Liver (tissue), 9 donors: ENCODE measurements around the gene HIGD1A. TPM values are rescaled to one million over a fixed set of nuclear protein-coding genes. Genes with fewer than 3 reads are reported as not detected.

ENCODE experiments used
- DNase-seq: peaks from one replicate; pipeline ENCODE4 v3.0.0-alpha.2; 2017; ENCODE audit warnings: low spot score
- H3K27ac ChIP-seq, 2 donors: one replicate each; pipeline ENCODE4 v1.7.0; 2013; ENCODE audit warnings: inconsistent platforms in 2 of 2, low read length in 2 of 2, control low read depth in 1 of 2, low read depth in 1 of 2, mild to moderate bottlenecking in 1 of 2
- H3K27me3 ChIP-seq, 4 donors: one replicate each; pipeline versions ENCODE4 v1.6.1 to v1.7.0; 2013; ENCODE audit warnings: low read length in 3 of 4, inconsistent platforms in 1 of 4, mild to moderate bottlenecking in 1 of 4, moderate library complexity in 1 of 4; ENCODE audit not compliant: control insufficient read depth in 4 of 4, insufficient read depth in 4 of 4
- H3K36me3 ChIP-seq, 4 donors: one replicate each; pipeline versions ENCODE4 v1.6.1 to v1.7.0; 2013; ENCODE audit warnings: low read length in 3 of 4, mild to moderate bottlenecking in 3 of 4, low read depth in 1 of 4, moderate library complexity in 1 of 4; ENCODE audit not compliant: control insufficient read depth in 4 of 4, insufficient read depth in 3 of 4
- H3K4me1 ChIP-seq, 4 donors: one replicate each; pipeline versions ENCODE4 v1.6.1 to v1.7.0; 2013; ENCODE audit warnings: low read length in 3 of 4, mild to moderate bottlenecking in 3 of 4, moderate library complexity in 1 of 4; ENCODE audit not compliant: control insufficient read depth in 4 of 4, insufficient read depth in 4 of 4
- H3K4me3 ChIP-seq, 3 donors: one replicate each; pipeline versions ENCODE4 v1.6.1 to v1.7.0; 2013; ENCODE audit warnings: low read length in 3 of 3, control low read depth in 1 of 3, low read depth in 1 of 3, mild to moderate bottlenecking in 1 of 3
- H3K9ac ChIP-seq, 2 donors: one replicate each; pipeline ENCODE4 v1.7.0; 2013; ENCODE audit warnings: low read length in 2 of 2, mild to moderate bottlenecking in 2 of 2, moderate library complexity in 2 of 2, control low read depth in 1 of 2, low read depth in 1 of 2
- H3K9me3 ChIP-seq, 4 donors: one replicate each; pipeline versions ENCODE4 v1.6.1 to v1.7.0; 2013; ENCODE audit warnings: low read length in 3 of 4; ENCODE audit not compliant: control insufficient read depth in 4 of 4
- ATF3 ChIP-seq: IDR thresholded peaks from 2 replicates; pipeline ENCODE4 v1.6.1; 2016; ENCODE audit warnings: antibody characterized with exemption
- CTCF ChIP-seq: fragments of 150-350 bp; IDR thresholded peaks from 2 replicates; pipeline ENCODE4 v1.5.1; 2017; ENCODE audit warnings: improper control_type of control experiment, low read depth, low read length; ENCODE audit not compliant: missing input control
- EGR1 ChIP-seq, 2 donors: IDR thresholded peaks; 2 replicates each; pipeline ENCODE4 v1.6.1; 2016 to 2018; ENCODE audit warnings: antibody characterized with exemption in 2 of 2, low read depth in 2 of 2
- FOXA1 ChIP-seq: IDR thresholded peaks from 2 replicates; pipeline ENCODE4 v1.6.1; 2016; ENCODE audit warnings: antibody characterized with exemption
- FOXA2 ChIP-seq: IDR thresholded peaks from 2 replicates; pipeline ENCODE4 v1.6.1; 2016; ENCODE audit warnings: antibody characterized with exemption
- GABPA ChIP-seq, 2 donors: IDR thresholded peaks in 1 of 2; conservative IDR thresholded peaks in 1 of 2; 2 replicates each; pipeline ENCODE4 v1.6.1; 2016; ENCODE audit warnings: antibody characterized with exemption in 2 of 2, mild to moderate bottlenecking in 1 of 2, moderate library complexity in 1 of 2
- HNF4A ChIP-seq, 2 donors: conservative IDR thresholded peaks; 2 replicates each; pipeline ENCODE4 v1.6.1; 2016; ENCODE audit warnings: antibody characterized with exemption in 2 of 2, mild to moderate bottlenecking in 2 of 2
- HNF4G ChIP-seq: IDR thresholded peaks from 2 replicates; pipeline ENCODE4 v1.6.1; 2016; ENCODE audit warnings: antibody characterized with exemption
- JUND ChIP-seq, 2 donors: IDR thresholded peaks; 2 replicates each; pipeline ENCODE4 v1.6.1; 2016; ENCODE audit warnings: antibody characterized with exemption in 2 of 2
- MAX ChIP-seq: IDR thresholded peaks from 2 replicates; pipeline ENCODE4 v1.6.1; 2016; ENCODE audit warnings: antibody characterized with exemption
- NR2F2 ChIP-seq: IDR thresholded peaks from 2 replicates; pipeline ENCODE4 v1.6.1; 2016; ENCODE audit warnings: antibody characterized with exemption
- RAD21 ChIP-seq, 2 donors: IDR thresholded peaks; 2 replicates each; pipeline ENCODE4 v1.6.1; 2016; ENCODE audit warnings: antibody characterized with exemption in 2 of 2, mild to moderate bottlenecking in 2 of 2
- REST ChIP-seq: IDR thresholded peaks from 2 replicates; pipeline ENCODE4 v1.6.1; 2016; ENCODE audit warnings: antibody characterized with exemption, mild to moderate bottlenecking
- RXRA ChIP-seq, 2 donors: IDR thresholded peaks; 2 replicates each; pipeline ENCODE4 v1.6.1; 2017 to 2018; ENCODE audit warnings: antibody characterized with exemption in 2 of 2, mild to moderate bottlenecking in 1 of 2
- SP1 ChIP-seq: IDR thresholded peaks from 2 replicates; pipeline ENCODE4 v1.6.1; 2018; ENCODE audit warnings: antibody characterized with exemption, mild to moderate bottlenecking
- TAF1 ChIP-seq: conservative IDR thresholded peaks from 2 replicates; pipeline ENCODE4 v1.6.1; 2016; ENCODE audit warnings: antibody characterized with exemption, mild to moderate bottlenecking
- YY1 ChIP-seq: IDR thresholded peaks from 2 replicates; pipeline ENCODE4 v1.6.1; 2016; ENCODE audit warnings: antibody characterized with exemption, mild to moderate bottlenecking
- ZBTB33 ChIP-seq: IDR thresholded peaks from 2 replicates; pipeline ENCODE4 v1.6.1; 2016; ENCODE audit warnings: antibody characterized with exemption
- WGBS: extraction: QIAGEN DNeasy Blood & Tissue Kit; methylation state at CpG from one replicate; pipeline ENCODE4 v1.1.7; 2013; 5-methylcytosine and 5-hydroxymethylcytosine counted together
- polyA plus RNA-seq, 2 donors: library from polyadenylated mRNA; stranded (reverse) in 1 of 2; unstranded in 1 of 2; fragments of 200-250 nt in 1 of 2; fragments of >200 nt in 1 of 2; fragmentation: Nextera tagmentation in 1 of 2; extraction: Ambion mirVana in 1 of 2; gene quantifications; one replicate each; pipeline versions ENCODE4 v1.2.1 to v1.2.3, GENCODE V29; 2013 to 2015
- total RNA-seq, 2 donors: library from RNA; depleted of rRNA; stranded (reverse); fragments of >200 nt; gene quantifications; one replicate each; pipeline ENCODE4 v1.2.3, GENCODE V29; 2014
- donor health status: healthy.
- donor health status: healthy.
- donor health status: healthy.
- donor health status: healthy.
- donor health status: healthy.

The HIGD1A gene
- total and polyA plus RNA-seq, 4 donors = 117 to 256 (median 245) TPM

- no peak for TF ChIP-seq REST
- no peak for TF ChIP-seq GABPA (IDR thresholded peaks at IDR 0.05 in 1 of 2, conservative IDR thresholded peaks at IDR 0.05 in 1 of 2)
- TF ChIP-seq MAX = peak; percentile 39
- no peak for TF ChIP-seq ATF3
- TF ChIP-seq FOXA1 = no peak
- no peak for TF ChIP-seq EGR1 (IDR thresholded peaks at IDR 0.05; ENCODE audit: low read depth in 2 of 2)
- peak; percentile 65 for TF ChIP-seq SP1
These were observed 24.9 kb upstream of the HIGD1A start (continued) for GRCh38 chr3:42829083-42829627.

- TF ChIP-seq RXRA (IDR thresholded peaks at IDR 0.05) (no peak), FOXA1 (no peak), RAD21 (IDR thresholded peaks at IDR 0.05) (no peak), YY1 (no peak), EGR1 (IDR thresholded peaks at IDR 0.05; ENCODE audit: low read depth in 2 of 2) (no peak), GABPA (IDR thresholded peaks at IDR 0.05 in 1 of 2, conservative IDR thresholded peaks at IDR 0.05 in 1 of 2) (no peak), HNF4G (no peak), TAF1 (no peak), MAX (no peak), REST (no peak), HNF4A (conservative IDR thresholded peaks at IDR 0.05) (no peak), JUND (IDR thresholded peaks at IDR 0.05) (no peak), CTCF (no peak), NR2F2 (no peak), ZBTB33 (no peak), ATF3 (no peak), SP1 (no peak), FOXA2 (no peak)
- Histone ChIP-seq H3K9me3 (no peaks in the 10 kb centered on the region), H3K9ac (no peak overlapping the region), H3K4me1 (peaks cover 6 to 44% (median 40%) of the 10 kb centered on the region in 4 donors), H3K4me3 (no peak overlapping the region), H3K27ac (peak overlapping the region; percentile 18 to 27), H3K36me3 (no peaks in the 10 kb centered on the region), H3K27me3 (no peaks in the 10 kb centered on the region)
- WGBS = 71% methylated on average over 4 of the region's 4 CpGs
- no peak for DNase-seq
These were observed 23.4 kb upstream of the HIGD1A start for GRCh38 chr3:42827654-42828053.
